Thoracic aorta (tissue), 2 donors: Measurements from ENCODE around the gene IKBKE. TPM values are rescaled to one million over a fixed set of nuclear protein-coding genes. Genes with fewer than 3 reads are reported as not detected.
"Not testable (repeated sequence)": the region's sequence is repeated elsewhere in the genome, so short reads cannot be mapped to it uniquely, and the experiment has no call there.

Source experiments
- ATAC-seq: fragments of 150-250 bp; one replicate; pipeline ENCODE4 v1.8.0; 2017; ENCODE audit warnings: low read depth; ENCODE audit not compliant: insufficient number of reproducible peaks, low FRiP score
- DNase-seq: peaks from one replicate; pipeline ENCODE4 v3.0.0-alpha.2; 2020; ENCODE audit warnings: low spot score
- H3K27ac ChIP-seq, 2 donors: fragments of 200-600 bp; sonication (generic); 1 replicate in 1 of 2; 2 replicates in 1 of 2; pipeline ENCODE4 v1.5.1; 2016; ENCODE audit warnings: mild to moderate bottlenecking in 2 of 2, moderate library complexity in 2 of 2
- H3K27me3 ChIP-seq: fragments of 200-600 bp; sonication (generic); replicated peaks from 2 replicates; pipeline ENCODE4 v1.6.0; 2016; ENCODE audit warnings: mild to moderate bottlenecking; ENCODE audit not compliant: insufficient read depth
- H3K36me3 ChIP-seq: fragments of 200-600 bp; sonication (generic); one replicate; pipeline ENCODE4 v1.5.1; 2016
- H3K4me1 ChIP-seq, 2 donors: fragments of 200-600 bp; sonication (generic); 1 replicate in 1 of 2; 2 replicates in 1 of 2; pipeline versions ENCODE4 v1.5.1 to v1.6.0; 2016; ENCODE audit warnings: low read depth in 2 of 2, mild to moderate bottlenecking in 1 of 2; ENCODE audit not compliant: control insufficient read depth in 1 of 2
- H3K4me3 ChIP-seq: fragments of 200-600 bp; sonication (generic); 2 replicates; pipeline ENCODE4 v1.5.1; 2016; ENCODE audit warnings: mild to moderate bottlenecking
- H3K9me3 ChIP-seq: fragments of 200-600 bp; sonication (generic); 2 replicates; pipeline ENCODE4 v1.5.1; 2016
- total RNA-seq, 2 donors: library from RNA; depleted of rRNA; stranded (reverse); fragments of >200 nt; gene quantifications; one replicate each; pipeline versions ENCODE4 v1.1.0 to v1.2.3, GENCODE V29; 2016
- TF ChIP-seq, protein P1 (sequence below): fragments of 200-600 bp; sonication (generic); IDR thresholded peaks from one replicate; pipeline ENCODE4 v1.5.1; 2019; ENCODE audit warnings: antibody characterized with exemption

The IKBKE gene
- total RNA-seq, 2 donors from 2014 or later = 5.8 to 16.1 TPM

DNA sequence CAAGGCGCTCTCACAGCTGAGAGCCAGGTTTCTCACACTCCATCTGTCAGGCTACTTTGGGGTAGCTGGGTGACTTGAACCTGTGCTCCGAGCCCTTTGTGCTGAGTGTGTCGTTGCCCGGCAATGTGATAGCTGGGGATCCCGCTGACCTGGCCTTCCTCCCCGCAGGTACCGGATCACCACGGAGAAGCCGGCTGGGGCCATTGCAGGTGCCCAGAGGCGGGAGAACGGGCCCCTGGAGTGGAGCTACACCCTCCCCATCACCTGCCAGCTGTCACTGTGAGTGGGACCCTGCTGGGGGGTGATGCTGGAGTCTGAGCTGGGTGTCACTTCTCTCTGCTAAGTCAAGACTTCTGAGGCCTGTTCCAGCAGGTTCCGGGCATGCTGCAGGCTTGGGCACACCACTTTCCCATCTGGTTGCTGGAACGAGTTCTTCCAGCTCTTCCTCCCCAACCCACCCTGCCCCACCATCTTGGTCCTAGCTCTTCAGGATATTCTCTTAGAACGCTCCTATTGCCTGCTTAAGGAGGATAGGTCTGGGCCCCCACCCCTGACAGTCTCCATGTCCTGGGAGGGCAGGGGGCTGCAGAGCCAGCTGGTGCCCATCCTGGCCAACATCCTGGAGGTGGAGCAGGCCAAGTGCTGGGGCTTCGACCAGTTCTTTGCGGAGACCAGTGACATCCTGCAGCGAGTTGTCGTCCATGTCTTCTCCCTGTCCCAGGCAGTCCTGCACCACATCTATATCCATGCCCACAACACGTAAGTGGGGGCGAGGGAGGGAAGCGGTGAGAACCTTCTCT, 7.5 kb downstream of the IKBKE start:
- DNase-seq (no peak), ATAC-seq (no peak)
- Histone ChIP-seq H3K4me3 (no peak overlapping the region), H3K4me1 (peaks cover 0 to 5% of the 10 kb centered on the region in 2 donors), H3K27me3 (no peaks in the 10 kb centered on the region), H3K36me3 (no peaks in the 10 kb centered on the region), H3K9me3 (no peaks in the 10 kb centered on the region), H3K27ac (no peak overlapping the region)
- TF ChIP-seq, protein P1, sequence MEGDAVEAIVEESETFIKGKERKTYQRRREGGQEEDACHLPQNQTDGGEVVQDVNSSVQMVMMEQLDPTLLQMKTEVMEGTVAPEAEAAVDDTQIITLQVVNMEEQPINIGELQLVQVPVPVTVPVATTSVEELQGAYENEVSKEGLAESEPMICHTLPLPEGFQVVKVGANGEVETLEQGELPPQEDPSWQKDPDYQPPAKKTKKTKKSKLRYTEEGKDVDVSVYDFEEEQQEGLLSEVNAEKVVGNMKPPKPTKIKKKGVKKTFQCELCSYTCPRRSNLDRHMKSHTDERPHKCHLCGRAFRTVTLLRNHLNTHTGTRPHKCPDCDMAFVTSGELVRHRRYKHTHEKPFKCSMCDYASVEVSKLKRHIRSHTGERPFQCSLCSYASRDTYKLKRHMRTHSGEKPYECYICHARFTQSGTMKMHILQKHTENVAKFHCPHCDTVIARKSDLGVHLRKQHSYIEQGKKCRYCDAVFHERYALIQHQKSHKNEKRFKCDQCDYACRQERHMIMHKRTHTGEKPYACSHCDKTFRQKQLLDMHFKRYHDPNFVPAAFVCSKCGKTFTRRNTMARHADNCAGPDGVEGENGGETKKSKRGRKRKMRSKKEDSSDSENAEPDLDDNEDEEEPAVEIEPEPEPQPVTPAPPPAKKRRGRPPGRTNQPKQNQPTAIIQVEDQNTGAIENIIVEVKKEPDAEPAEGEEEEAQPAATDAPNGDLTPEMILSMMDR = no peak

DNA sequence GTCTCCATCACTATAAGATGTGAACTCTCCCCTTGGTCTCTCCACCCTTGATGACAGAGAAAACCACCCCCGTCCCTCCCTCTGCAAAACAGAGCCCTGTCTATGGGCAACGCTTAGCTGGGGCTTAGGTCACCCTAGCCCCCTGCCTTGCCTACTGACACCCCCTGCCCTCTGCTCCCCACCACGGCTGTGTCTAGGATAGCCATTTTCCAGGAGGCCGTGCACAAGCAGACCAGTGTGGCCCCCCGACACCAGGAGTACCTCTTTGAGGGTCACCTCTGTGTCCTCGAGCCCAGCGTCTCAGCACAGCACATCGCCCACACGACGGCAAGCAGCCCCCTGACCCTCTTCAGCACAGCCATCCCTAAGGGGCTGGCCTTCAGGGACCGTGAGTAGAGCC, 8.5 kb downstream of the IKBKE start:
- ATAC-seq = no peak
- Histone ChIP-seq H3K27me3 (no peaks in the 10 kb centered on the region), H3K4me1 (peaks cover 0 to 5% of the 10 kb centered on the region in 2 donors), H3K4me3 (no peak overlapping the region), H3K36me3 (no peaks in the 10 kb centered on the region), H3K9me3 (no peaks in the 10 kb centered on the region), H3K27ac (no peak overlapping the region)
- TF ChIP-seq, protein P1 = no peak
- no peak for DNase-seq

DNA sequence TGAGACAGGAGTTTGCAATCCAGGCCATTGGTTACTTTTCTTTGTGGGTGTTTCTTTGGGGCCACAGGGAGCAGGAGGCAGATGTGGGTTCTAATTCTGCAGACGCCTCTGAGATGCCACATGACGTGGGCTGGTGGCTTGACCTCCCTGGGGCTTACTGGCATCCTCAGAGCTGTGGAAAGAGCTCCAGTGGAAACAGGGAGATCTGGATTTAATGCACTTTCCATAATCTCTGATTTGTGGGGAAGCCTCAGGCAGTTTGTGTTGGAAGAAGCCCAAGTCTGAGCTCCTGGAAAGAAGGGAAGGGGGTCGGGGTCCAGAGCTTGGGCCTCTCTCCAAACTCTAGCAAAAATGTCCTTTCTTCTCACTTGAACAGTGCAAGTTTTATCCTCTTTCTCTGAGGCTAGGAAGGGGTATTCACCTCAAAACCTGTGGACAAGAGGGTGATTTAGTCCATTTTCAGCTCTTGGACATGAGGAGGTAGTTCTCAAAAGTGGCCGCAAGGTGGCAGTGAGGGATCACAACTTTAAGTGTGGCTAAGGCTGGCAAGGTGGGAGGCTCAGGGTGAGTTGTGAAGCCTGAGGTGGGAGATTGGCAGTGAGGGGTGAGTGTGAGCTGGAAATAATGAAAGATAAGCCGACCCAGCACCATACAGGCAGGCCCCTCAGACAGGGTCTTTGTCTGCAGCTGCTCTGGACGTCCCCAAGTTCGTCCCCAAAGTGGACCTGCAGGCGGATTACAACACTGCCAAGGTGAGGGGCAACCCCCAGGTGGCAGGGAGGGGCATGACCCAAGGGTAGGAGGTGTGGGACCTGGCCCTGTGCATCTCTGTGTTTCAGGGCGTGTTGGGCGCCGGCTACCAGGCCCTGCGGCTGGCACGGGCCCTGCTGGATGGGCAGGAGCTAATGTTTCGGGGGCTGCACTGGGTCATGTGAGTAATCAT, 9.2 kb downstream of the IKBKE start:
- Histone ChIP-seq H3K36me3 (no peaks in the 10 kb centered on the region), H3K4me3 (no peak overlapping the region), H3K27me3 (no peaks in the 10 kb centered on the region), H3K9me3 (no peaks in the 10 kb centered on the region), H3K27ac (no peak overlapping the region), H3K4me1 (peaks cover 0 to 5% of the 10 kb centered on the region in 2 donors)
- ATAC-seq (peak; percentile 64), DNase-seq (no peak)
- TF ChIP-seq, protein P1 = peak; percentile 85

GRCh38 chr1:206480211-206480610, 9.9 kb downstream of the IKBKE start:
- no peaks in the 10 kb centered on the region for H3K27me3 ChIP-seq
- TF ChIP-seq, protein P1 = no peak
- no peaks in the 10 kb centered on the region for H3K9me3 ChIP-seq
- no peak for DNase-seq
- no peak overlapping the region for H3K4me3 ChIP-seq
- no peak overlapping the region for H3K27ac ChIP-seq
- no peaks in the 10 kb centered on the region for H3K36me3 ChIP-seq
- no peak for ATAC-seq
- H3K4me1 ChIP-seq = peaks cover 0 to 5% of the 10 kb centered on the region in 2 donors

- DNase-seq = no peak
- H3K36me3 ChIP-seq = peaks cover 5% of the 10 kb centered on the region
These were observed 12.3 kb downstream of the IKBKE start for GRCh38 chr1:206482611-206483010.

GRCh38 chr1:206483864-206484263, 13.6 kb downstream of the IKBKE start:
- H3K4me1 ChIP-seq, ATAC-seq, H3K9me3 ChIP-seq, H3K4me3 ChIP-seq, H3K27ac ChIP-seq, H3K36me3 ChIP-seq, DNase-seq, H3K27me3 ChIP-seq: not testable (repeated sequence)

More at GRCh38 chr1:206482611-206483010, 12.3 kb downstream of the IKBKE start:
- Histone ChIP-seq H3K27ac (no peak overlapping the region), H3K4me1 (peaks cover 0 to 5% of the 10 kb centered on the region in 2 donors), H3K27me3 (no peaks in the 10 kb centered on the region), H3K4me3 (no peak overlapping the region), H3K9me3 (no peaks in the 10 kb centered on the region)
- TF ChIP-seq, protein P1 = no peak
- ATAC-seq = no peak
